ENCODE data around the gene ROR1. TPM values are rescaled to one million over a fixed set of nuclear protein-coding genes. Genes with fewer than 3 reads are reported as not detected.

ROR1 gene
- total RNA-seq, 2 donors from 2014 or later: 5.7 to 14.7 TPM

GRCh38 chr1:63915121-63915520, 141.3 kb downstream of the ROR1 start:
- intact Hi-C loops (cut with DNase I): loop anchor here (10.0 kb wide), 2 partner anchors 130 to 220 kb away; no protein-coding TSS in a partner anchor
- DNase-seq (no peak), ATAC-seq (no peak)

- ATAC-seq (no peak), DNase-seq (no peak)
- intact Hi-C loops (cut with DNase I): loop anchor here (10.0 kb wide), 2 partner anchors 132 to 222 kb away; no protein-coding TSS in a partner anchor
These were observed 142.9 kb downstream of the ROR1 start for GRCh38 chr1:63916485-63917360.

GRCh38 chr1:63917571-63918417, 144.0 kb downstream of the ROR1 start:
- ATAC-seq: no peak
- intact Hi-C loops (cut with DNase I): loop anchor here (10.0 kb wide), 2 partner anchors 133 to 223 kb away; no protein-coding TSS in a partner anchor
- no peak for DNase-seq

- DNase-seq: no peak
- intact Hi-C loops (cut with DNase I): loop anchor here (10.0 kb wide), 2 partner anchors 134 to 224 kb away; no protein-coding TSS in a partner anchor
These were observed 144.7 kb downstream of the ROR1 start for GRCh38 chr1:63918418-63918945.

GRCh38 chr1:63920154-63921117, 146.6 kb downstream of the ROR1 start:
- peak; percentile 39 to 71 for ATAC-seq
- intact Hi-C loops (cut with DNase I): no loop called here

More at GRCh38 chr1:63918418-63918945, 144.7 kb downstream of the ROR1 start:
- peak in 1 of 2 donors; percentile 56 for ATAC-seq

GRCh38 chr1:63921359-63921758, 147.5 kb downstream of the ROR1 start:
- intact Hi-C loops (cut with DNase I): no loop called here
- no peak for DNase-seq
- no peak for ATAC-seq

More at GRCh38 chr1:63920154-63921117, 146.6 kb downstream of the ROR1 start:
- no peak for DNase-seq

- no peak for DNase-seq
- ATAC-seq: no peak
- intact Hi-C loops (cut with DNase I): no loop called here
These were observed 148.0 kb downstream of the ROR1 start for GRCh38 chr1:63921802-63922201.

- no peak for DNase-seq
- intact Hi-C loops (cut with DNase I): no loop called here
- peak; percentile 58 to 70 for ATAC-seq
These were observed 149.0 kb downstream of the ROR1 start for GRCh38 chr1:63922848-63923247.

- ATAC-seq: no peak
- no peak for DNase-seq
- intact Hi-C loops (cut with DNase I): no loop called here
These were observed 149.5 kb downstream of the ROR1 start for GRCh38 chr1:63923302-63923701.

GRCh38 chr1:63924600-63924999, 150.8 kb downstream of the ROR1 start:
- intact Hi-C loops (cut with DNase I): no loop called here
- DNase-seq (no peak), ATAC-seq (no peak)

GRCh38 chr1:63928186-63929105, 154.6 kb downstream of the ROR1 start:
- intact Hi-C loops (cut with DNase I): no loop called here
- peak; percentile 89 to 92 for ATAC-seq
- DNase-seq: peak; percentile 40

- intact Hi-C loops (cut with DNase I): no loop called here
- ATAC-seq (no peak), DNase-seq (no peak)
These were observed 155.3 kb downstream of the ROR1 start for GRCh38 chr1:63929106-63929478.

GRCh38 chr1:63931468-63931867, 157.7 kb downstream of the ROR1 start:
- peak in 1 of 2 donors; percentile 48 for ATAC-seq
- intact Hi-C loops (cut with DNase I): loop anchor here in 1 of 2 donors (10.0 kb wide), 1 partner anchor 203 kb away; no protein-coding TSS in a partner anchor
- DNase-seq: no peak

- ATAC-seq (no peak), DNase-seq (no peak)
- intact Hi-C loops (cut with DNase I): loop anchor here in 1 of 2 donors (10.0 kb wide), 1 partner anchor 200 kb away; no protein-coding TSS in a partner anchor
These were observed 160.9 kb downstream of the ROR1 start for GRCh38 chr1:63934697-63935096.

GRCh38 chr1:63935143-63935542, 161.3 kb downstream of the ROR1 start:
- intact Hi-C loops (cut with DNase I): loop anchor here in 1 of 2 donors (10.0 kb wide), 1 partner anchor 200 kb away; no protein-coding TSS in a partner anchor
- DNase-seq (no peak), ATAC-seq (peak; percentile 53 to 60)

- DNase-seq (no peak), ATAC-seq (no peak)
- intact Hi-C loops (cut with DNase I): loop anchor here in 1 of 2 donors (10.0 kb wide), 1 partner anchor 199 kb away; no protein-coding TSS in a partner anchor
These were observed 161.7 kb downstream of the ROR1 start for GRCh38 chr1:63935553-63935952.

- ATAC-seq (no peak), DNase-seq (no peak)
- intact Hi-C loops (cut with DNase I): loop anchor here in 1 of 2 donors (10.0 kb wide), 1 partner anchor 199 kb away; no protein-coding TSS in a partner anchor
These were observed 162.5 kb downstream of the ROR1 start for GRCh38 chr1:63936276-63936675.
